ACC112 (cell line): ENCODE data around the gene DDX39A.
"Not testable (repeated sequence)": the region's sequence is repeated elsewhere in the genome, so short reads cannot be mapped to it uniquely, and the experiment has no call there.

Source experiments
- H2AFZ ChIP-seq: fragments of 200-600 bp; sonication (generic); one replicate; pipeline ENCODE4 v1.6.0; 2017; ENCODE audit warnings: antibody characterized with exemption, low read length; ENCODE audit not compliant: unreplicated experiment
- H3K27ac ChIP-seq: fragments of 200-600 bp; sonication (generic); 2 replicates; pipeline ENCODE4 v1.5.1; 2014; ENCODE audit warnings: low read depth, mild to moderate bottlenecking, antibody characterized with exemption, low read length, moderate library complexity
- H3K27me3 ChIP-seq: fragments of 200-600 bp; sonication (generic); 2 replicates; pipeline ENCODE4 v1.6.1; 2014; ENCODE audit warnings: mild to moderate bottlenecking, antibody characterized with exemption, low read length, moderate library complexity, mixed read lengths; ENCODE audit not compliant: insufficient read depth
- H3K36me3 ChIP-seq: fragments of 200-600 bp; sonication (generic); 2 replicates; pipeline ENCODE4 v1.6.1; 2016; ENCODE audit warnings: mild to moderate bottlenecking, antibody characterized with exemption, low read length, moderate library complexity, mixed read lengths; ENCODE audit not compliant: insufficient read depth
- H3K4me1 ChIP-seq: fragments of 200-600 bp; sonication (generic); one replicate; pipeline ENCODE4 v1.6.1; 2016; ENCODE audit warnings: low read length, mixed read lengths; ENCODE audit not compliant: insufficient read depth, unreplicated experiment, control insufficient read depth
- H3K4me3 ChIP-seq: fragments of 200-600 bp; sonication (generic); 2 replicates; pipeline ENCODE4 v1.5.1; 2014; ENCODE audit warnings: mild to moderate bottlenecking, low read depth, low read length
- H3K79me2 ChIP-seq: fragments of 200-600 bp; sonication (generic); one replicate; pipeline ENCODE4 v1.6.0; 2016; ENCODE audit warnings: low read length; ENCODE audit not compliant: control insufficient read depth, unreplicated experiment, insufficient read depth

The DDX39A gene

GRCh38 chr19:14379294-14380065, 39.7 kb downstream of the DDX39A start:
- no peak overlapping the region for H2AFZ ChIP-seq
- H3K27me3 ChIP-seq = no peaks in the 10 kb centered on the region
- H3K79me2 ChIP-seq = peaks cover 28% of the 10 kb centered on the region
- peaks cover 6% of the 10 kb centered on the region for H3K4me1 ChIP-seq
- no peak overlapping the region for H3K27ac ChIP-seq
- H3K36me3 ChIP-seq = no peaks in the 10 kb centered on the region
- H3K4me3 ChIP-seq = no peak overlapping the region

GRCh38 chr19:14378890-14379289, 40.3 kb downstream of the DDX39A start:
- Histone ChIP-seq H3K27me3 (no peaks in the 10 kb centered on the region), H3K4me1 (peaks cover 4% of the 10 kb centered on the region), H2AFZ (no peak overlapping the region), H3K27ac (no peak overlapping the region), H3K36me3 (no peaks in the 10 kb centered on the region), H3K4me3 (no peak overlapping the region), H3K79me2 (peaks cover 22% of the 10 kb centered on the region)

DNA sequence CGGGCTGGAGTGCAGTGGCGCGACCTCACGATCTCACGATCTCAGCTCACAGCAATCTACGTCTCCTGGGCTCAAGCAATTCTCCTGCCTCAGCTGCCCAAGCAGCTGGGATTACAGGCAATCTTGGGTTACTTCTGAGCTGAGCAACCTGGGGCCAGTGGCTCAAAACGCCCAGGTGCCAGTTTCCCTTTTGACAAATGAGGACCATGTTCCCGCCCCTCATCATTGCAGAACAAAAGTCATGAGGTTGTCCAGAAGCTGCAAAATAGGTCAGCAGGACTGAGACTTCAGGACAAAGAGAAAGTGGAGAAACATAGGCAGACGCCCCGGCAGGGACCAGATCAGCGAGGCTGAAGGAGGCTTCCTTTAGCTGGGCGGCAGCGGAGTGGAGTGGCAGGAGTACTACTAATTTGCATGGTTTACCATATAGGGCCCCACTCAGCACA, 41.2 kb downstream of the DDX39A start:
- Histone ChIP-seq H3K27me3 (no peaks in the 10 kb centered on the region), H3K27ac (no peak overlapping the region), H3K36me3 (no peaks in the 10 kb centered on the region), H3K4me1 (no peaks in the 10 kb centered on the region), H3K4me3 (no peak overlapping the region), H3K79me2 (peaks cover 17% of the 10 kb centered on the region), H2AFZ (no peak overlapping the region)

- Histone ChIP-seq H3K79me2 (no peaks in the 10 kb centered on the region), H3K27me3 (no peaks in the 10 kb centered on the region), H2AFZ (no peak overlapping the region), H3K4me3 (no peak overlapping the region), H3K4me1 (no peaks in the 10 kb centered on the region), H3K27ac (no peak overlapping the region), H3K36me3 (no peaks in the 10 kb centered on the region)
These were observed 43.4 kb downstream of the DDX39A start for GRCh38 chr19:14375582-14376291.

- Histone ChIP-seq H3K4me1 (peaks cover 3% of the 10 kb centered on the region), H3K4me3 (no peak overlapping the region), H3K27ac (no peak overlapping the region), H3K36me3 (no peaks in the 10 kb centered on the region), H3K27me3 (no peaks in the 10 kb centered on the region), H3K79me2 (no peaks in the 10 kb centered on the region), H2AFZ (no peak overlapping the region)
These were observed 44.0 kb downstream of the DDX39A start for GRCh38 chr19:14375055-14375581.

DNA sequence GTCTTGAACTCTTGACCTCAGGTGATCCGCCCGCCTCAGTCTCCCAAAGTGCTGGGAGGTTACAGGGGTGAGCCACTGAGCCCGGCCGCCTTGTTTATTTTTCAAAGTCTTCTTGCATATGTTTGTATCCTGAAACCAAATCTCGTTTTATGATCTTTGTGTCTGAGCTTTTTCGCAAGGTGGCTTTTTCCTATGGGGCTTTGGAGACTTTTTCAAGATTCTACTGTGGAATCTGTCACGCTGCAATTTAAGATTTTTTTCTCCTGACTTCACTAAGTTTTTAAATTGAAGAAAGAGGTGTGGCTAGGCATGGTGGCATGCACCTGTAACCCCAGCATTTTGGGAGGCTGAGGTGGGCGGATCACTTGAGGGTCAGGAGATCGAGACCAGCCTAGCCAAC, 44.8 kb downstream of the DDX39A start:
- H3K4me3 ChIP-seq, H3K4me1 ChIP-seq, H3K36me3 ChIP-seq, H3K27me3 ChIP-seq, H3K27ac ChIP-seq, H2AFZ ChIP-seq, H3K79me2 ChIP-seq: not testable (repeated sequence)

- H3K36me3 ChIP-seq, H3K4me3 ChIP-seq, H3K4me1 ChIP-seq, H3K27me3 ChIP-seq, H3K27ac ChIP-seq, H2AFZ ChIP-seq, H3K79me2 ChIP-seq: not testable (repeated sequence)
These were observed 46.6 kb downstream of the DDX39A start for GRCh38 chr19:14372384-14373077.

DNA sequence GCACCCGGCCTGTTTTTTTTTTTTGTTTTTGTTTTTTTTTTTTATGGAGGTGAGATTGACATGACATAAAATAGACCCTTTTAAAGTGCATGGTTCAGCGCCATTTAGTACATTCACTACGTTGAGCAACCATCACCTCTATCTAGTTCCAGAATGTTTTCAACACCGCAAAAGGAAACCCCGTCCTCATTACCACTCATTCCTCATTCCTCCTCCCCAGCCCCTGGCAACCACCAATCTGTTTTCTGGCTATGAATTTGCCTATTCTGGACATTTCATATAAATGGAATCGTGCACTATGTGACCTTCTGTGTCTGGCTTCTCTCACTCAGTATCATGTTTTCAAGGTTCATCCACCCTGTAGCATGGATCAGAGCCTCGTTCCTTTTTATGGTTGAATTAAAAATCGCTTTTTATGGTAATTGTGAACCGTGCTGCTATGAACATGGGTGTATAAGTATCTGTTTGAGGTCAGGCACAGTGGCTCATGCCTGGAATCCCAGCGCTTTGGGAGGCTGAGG, 47.8 kb downstream of the DDX39A start:
- H3K4me1 ChIP-seq = peaks cover 5% of the 10 kb centered on the region
- no peak overlapping the region for H2AFZ ChIP-seq
- H3K27ac ChIP-seq = no peak overlapping the region
- H3K4me3 ChIP-seq = no peak overlapping the region
- H3K79me2 ChIP-seq = no peaks in the 10 kb centered on the region
- no peaks in the 10 kb centered on the region for H3K36me3 ChIP-seq
- H3K27me3 ChIP-seq = no peaks in the 10 kb centered on the region

- H3K27ac ChIP-seq = no peak overlapping the region
- peaks cover 5% of the 10 kb centered on the region for H3K4me1 ChIP-seq
- H3K36me3 ChIP-seq = no peaks in the 10 kb centered on the region
- H3K4me3 ChIP-seq = no peak overlapping the region
- no peak overlapping the region for H2AFZ ChIP-seq
- no peaks in the 10 kb centered on the region for H3K79me2 ChIP-seq
- H3K27me3 ChIP-seq = no peaks in the 10 kb centered on the region
These were observed 48.2 kb downstream of the DDX39A start for GRCh38 chr19:14370940-14371280.

DNA sequence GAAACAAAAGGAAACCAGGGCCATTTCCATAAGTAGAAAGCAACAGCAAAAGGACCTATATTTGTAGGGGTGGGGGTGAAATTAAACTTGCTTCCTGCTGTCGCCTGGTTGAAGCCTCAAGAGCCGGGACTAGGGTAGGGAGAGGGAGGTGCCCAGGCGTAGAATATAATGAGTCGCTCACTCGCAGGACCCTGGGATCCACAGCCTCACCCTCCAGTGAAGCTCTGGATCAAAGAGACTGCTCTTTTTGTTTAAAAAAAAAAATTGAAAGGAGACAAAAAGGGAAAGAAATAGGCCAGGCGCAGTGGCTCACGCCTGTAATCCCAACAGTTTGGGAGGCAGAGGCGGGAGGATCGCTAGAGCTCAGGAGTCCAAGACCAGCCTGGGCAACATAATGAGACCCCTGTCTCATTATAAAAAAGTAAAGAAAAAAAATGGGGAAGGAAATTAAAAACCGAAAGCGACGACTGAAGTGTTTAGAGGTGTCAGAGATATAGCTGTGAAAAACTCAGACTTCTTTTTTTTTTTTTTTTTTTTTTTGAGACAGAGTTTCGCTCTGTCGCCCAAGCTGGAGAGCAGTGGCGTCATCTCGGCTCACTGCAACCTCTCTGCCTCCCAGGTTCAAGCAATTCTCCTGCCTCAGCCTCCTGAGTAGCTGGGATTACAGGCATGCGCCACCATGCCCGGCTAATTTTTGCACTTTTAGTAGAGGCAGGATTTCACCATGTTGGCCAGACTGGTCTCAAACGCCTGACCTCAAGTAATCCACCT, 48.8 kb downstream of the DDX39A start:
- peaks cover 5% of the 10 kb centered on the region for H3K4me1 ChIP-seq
- H3K4me3 ChIP-seq = no peak overlapping the region
- H3K27ac ChIP-seq = no peak overlapping the region
- no peaks in the 10 kb centered on the region for H3K79me2 ChIP-seq
- H3K36me3 ChIP-seq = no peaks in the 10 kb centered on the region
- H3K27me3 ChIP-seq = no peaks in the 10 kb centered on the region
- peak overlapping the region; percentile 85 for H2AFZ ChIP-seq
